H1 (cell line): ENCODE data around the gene GLYR1. TPM values are rescaled to one million over a fixed set of nuclear protein-coding genes. Genes with fewer than 3 reads are reported as not detected.

Source experiments
- CTCF ChIA-PET: fragments of 300-600 bp; sonication (Branson Sonifier 250); formaldehyde crosslinking; loops from one replicate; lab custom pipeline; 2021; ENCODE audit not compliant: partially characterized antibody; lab: Charles Lee
- POLR2A ChIA-PET: fragments of 300-600 bp; sonication (Branson Sonifier 250); formaldehyde crosslinking; loops from one replicate; lab custom pipeline; 2021; ENCODE audit warnings: inconsistent platforms; ENCODE audit not compliant: partially characterized antibody; lab: Charles Lee
- DNase-seq, 2 experiments: peaks; one replicate each; pipeline versions ENCODE4 v3.0.0 to v3.0.0-alpha.2; 2010 to 2022; ENCODE audit warnings: low spot score in 2 of 2, low read depth in 1 of 2, mixed read lengths in 1 of 2
- FAIRE-seq: peaks from 2 replicates; lab custom pipeline; 2011; peaks lifted over from hg19 to GRCh38; lab: Jason Lieb, UNC
- H2AFZ ChIP-seq: 2 replicates; pipeline ENCODE4 v1.8.1; 2012; ENCODE audit warnings: low read length, inconsistent platforms
- H2AK5ac ChIP-seq: 2 replicates; pipeline ENCODE4 v1.6.1; 2013; ENCODE audit warnings: low read depth, low read length
- H2BK120ac ChIP-seq: replicated peaks from 2 replicates; pipeline ENCODE3; 2013; ENCODE audit warnings: low read depth, low read length, inconsistent platforms
- H2BK12ac ChIP-seq: 2 replicates; pipeline ENCODE4 v1.6.1; 2013; ENCODE audit warnings: low read depth, low read length
- H2BK15ac ChIP-seq: 2 replicates; pipeline ENCODE4 v1.6.1; 2013; ENCODE audit warnings: low read length
- H2BK20ac ChIP-seq: 2 replicates; pipeline ENCODE4 v1.6.1; 2013; ENCODE audit warnings: low read length
- H2BK5ac ChIP-seq: 2 replicates; pipeline ENCODE4 v1.6.1; 2013; ENCODE audit warnings: low read depth, low read length
- H3K14ac ChIP-seq: 2 replicates; pipeline ENCODE4 v1.6.1; 2013; ENCODE audit warnings: inconsistent platforms; ENCODE audit not compliant: insufficient read length
- H3K18ac ChIP-seq: 2 replicates; pipeline ENCODE4 v1.6.1; 2013; ENCODE audit warnings: low read length; ENCODE audit errors: extremely low read depth
- H3K23ac ChIP-seq: 2 replicates; pipeline ENCODE4 v1.6.1; 2013; ENCODE audit warnings: inconsistent platforms; ENCODE audit not compliant: insufficient read length
- H3K23me2 ChIP-seq: 2 replicates; pipeline ENCODE4 v1.6.1; 2013; ENCODE audit warnings: low read depth, low read length
- H3K27ac ChIP-seq: 2 replicates; pipeline ENCODE4 v1.6.1; 2011; ENCODE audit warnings: low read depth, low read length, inconsistent platforms
- H3K27me3 ChIP-seq, 4 experiments: replicated peaks in 1 of 4; 1 replicate in 1 of 4; 2 replicates in 3 of 4; pipeline versions ENCODE4 v1.6.1 to v1.8.1; 2011 to 2013; ENCODE audit warnings: low read length in 3 of 4, mild to moderate bottlenecking in 3 of 4, inconsistent platforms in 2 of 4, mixed read lengths in 2 of 4, moderate library complexity in 1 of 4; ENCODE audit not compliant: control insufficient read depth in 3 of 4, insufficient read depth in 3 of 4; ENCODE audit errors: extremely low read depth in 1 of 4
- H3K36me3 ChIP-seq, 4 experiments: 2 replicates each; pipeline versions ENCODE4 v1.6.1 to v1.8.1; 2011 to 2013; ENCODE audit warnings: mild to moderate bottlenecking in 4 of 4, low read length in 3 of 4, moderate library complexity in 2 of 4, control low read depth in 1 of 4, inconsistent platforms in 1 of 4; ENCODE audit not compliant: insufficient read depth in 4 of 4, control insufficient read depth in 2 of 4
- H3K4ac ChIP-seq: replicated peaks from 2 replicates; pipeline ENCODE3; 2013; ENCODE audit warnings: low read length, low read depth, mixed read lengths, inconsistent platforms; ENCODE audit not compliant: insufficient read length
- H3K4me1 ChIP-seq, 4 experiments: replicated peaks in 1 of 4; 1 replicate in 1 of 4; 2 replicates in 3 of 4; pipeline versions ENCODE4 v1.6.1 to v1.8.1; 2011 to 2013; ENCODE audit warnings: low read length in 3 of 4, inconsistent platforms in 2 of 4, mixed read lengths in 1 of 4; ENCODE audit not compliant: insufficient read depth in 4 of 4, control insufficient read depth in 3 of 4
- H3K4me2 ChIP-seq, 2 experiments: 2 replicates each; pipeline versions ENCODE4 v1.6.1 to v1.8.1; 2011 to 2013; ENCODE audit warnings: low read depth in 2 of 2, low read length in 2 of 2, control low read depth in 1 of 2, inconsistent platforms in 1 of 2, mild to moderate bottlenecking in 1 of 2; ENCODE audit not compliant: insufficient read depth in 1 of 2
- H3K4me3 ChIP-seq, 4 experiments: fragments of 200-600, 300-600 bp in 1 of 4; sonication (generic), shearing (Covaris generic), sonication (Bioruptor Twin) in 1 of 4; 2 replicates each; pipeline versions ENCODE4 v1.5.1 to v1.8.1; 2011 to 2016; ENCODE audit warnings: low read length in 4 of 4, low read depth in 3 of 4, control low read depth in 2 of 4, inconsistent platforms in 2 of 4, mild to moderate bottlenecking in 2 of 4, mixed read lengths in 1 of 4, moderate library complexity in 1 of 4; ENCODE audit not compliant: insufficient read depth in 2 of 4; ENCODE audit errors: extremely low read depth in 1 of 4
- H3K56ac ChIP-seq: replicated peaks from 2 replicates; pipeline ENCODE3; 2013; ENCODE audit warnings: low read depth, mild to moderate bottlenecking, mixed read lengths, low read length, inconsistent platforms; ENCODE audit not compliant: insufficient read length
- H3K79me1 ChIP-seq: 2 replicates; pipeline ENCODE4 v1.6.1; 2013; ENCODE audit warnings: low read depth, low read length, control low read depth
- H3K79me2 ChIP-seq, 2 experiments: 2 replicates each; pipeline versions ENCODE4 v1.6.1 to v1.8.1; 2012 to 2013; ENCODE audit warnings: low read length in 2 of 2, mild to moderate bottlenecking in 2 of 2, inconsistent platforms in 1 of 2; ENCODE audit not compliant: insufficient read depth in 2 of 2, control insufficient read depth in 1 of 2
- H3K9ac ChIP-seq, 4 experiments: replicated peaks in 1 of 4; 1 replicate in 1 of 4; 2 replicates in 3 of 4; pipeline versions ENCODE4 v1.6.1 to v1.8.1; 2011 to 2013; ENCODE audit warnings: low read depth in 3 of 4, low read length in 3 of 4, control low read depth in 2 of 4, mild to moderate bottlenecking in 2 of 4, moderate library complexity in 2 of 4, inconsistent platforms in 1 of 4; ENCODE audit errors: extremely low read depth in 1 of 4
- H3K9me3 ChIP-seq, 2 experiments: 2 replicates each; pipeline versions ENCODE4 v1.6.1 to v1.8.1; 2012 to 2013; ENCODE audit warnings: mild to moderate bottlenecking in 2 of 2, moderate library complexity in 2 of 2, control low read depth in 1 of 2, inconsistent platforms in 1 of 2, low read depth in 1 of 2, low read length in 1 of 2, mixed read lengths in 1 of 2; ENCODE audit not compliant: insufficient read depth in 2 of 2
- H4K20me1 ChIP-seq, 2 experiments: replicated peaks in 1 of 2; 2 replicates each; pipeline versions ENCODE3 to v1.8.1; 2011 to 2013; ENCODE audit warnings: inconsistent platforms in 2 of 2, low read length in 2 of 2, mild to moderate bottlenecking in 1 of 2; ENCODE audit not compliant: insufficient read depth in 2 of 2, control insufficient read depth in 1 of 2
- H4K5ac ChIP-seq: 2 replicates; pipeline ENCODE4 v1.6.1; 2013; ENCODE audit warnings: low read length, low read depth, mixed read lengths, inconsistent platforms; ENCODE audit not compliant: insufficient read length
- H4K8ac ChIP-seq: 2 replicates; pipeline ENCODE4 v1.8.0; 2013; ENCODE audit warnings: mild to moderate bottlenecking, moderate library complexity, low read length, inconsistent platforms; ENCODE audit not compliant: insufficient read depth; ENCODE audit errors: extremely low read depth
- H4K91ac ChIP-seq: replicated peaks from 2 replicates; pipeline ENCODE3; 2013; ENCODE audit warnings: low read length, mixed read lengths, inconsistent platforms; ENCODE audit not compliant: insufficient read length
- ATF2 ChIP-seq: IDR thresholded peaks from 2 replicates; pipeline ENCODE4 v1.6.1; 2012; ENCODE audit warnings: low read length, inconsistent platforms
- EGR1 ChIP-seq: IDR thresholded peaks from 2 replicates; pipeline ENCODE4 v1.6.1; 2011; ENCODE audit warnings: low read depth, low read length, borderline replicate concordance
- JUN ChIP-seq: IDR thresholded peaks from 2 replicates; pipeline ENCODE4 v1.6.1; 2011; ENCODE audit warnings: low read depth, mild to moderate bottlenecking, improper control_type of control experiment, low read length
- USF2 ChIP-seq: IDR thresholded peaks from 2 replicates; pipeline ENCODE4 v1.6.1; 2011; ENCODE audit warnings: low read length, improper control_type of control experiment
- WGBS, 2 experiments: shearing (Covaris generic) in 1 of 2; methylation state at CpG; one replicate each; pipeline versions ENCODE4 v1.1.6 to v1.1.7; 2013 to 2015; ENCODE audit warnings: low lambda C conversion rate in 2 of 2, mixed read lengths in 2 of 2, inconsistent platforms in 1 of 2, low coverage in 1 of 2, missing lambda C conversion rate in 1 of 2; ENCODE audit not compliant: insufficient replicate concordance in 2 of 2, insufficient coverage in 1 of 2, insufficient read length in 1 of 2; ENCODE audit errors: extremely low coverage in 1 of 2, missing lambda C conversion rate in 1 of 2; 5-methylcytosine and 5-hydroxymethylcytosine counted together
- polyA plus RNA-seq, 7 experiments: library from polyadenylated mRNA; depleted of rRNA in 3 of 7; stranded (reverse) in 5 of 7; unstranded in 2 of 7; fragments of >200 nt in 5 of 7; fragments of 200-250 nt in 2 of 7; gene quantifications; 1 replicate in 5 of 7; 2 replicates in 1 of 7; 4 replicates in 1 of 7; pipeline versions ENCODE4 v1.2.1 to v1.2.3, GENCODE V29; 2011 to 2013; ENCODE audit warnings: missing spikeins in 2 of 7, mixed read lengths in 2 of 7
- total RNA-seq: library from RNA; stranded (reverse); fragmentation: NEBNext Ultra II Directional; extraction: Animal tissue kit (Norgen Biotek cat#: 25700); gene quantifications from 2 replicates; pipeline ENCODE4 v1.2.1, GENCODE V29; 2021

The GLYR1 gene
- total and polyA plus RNA-seq, 2 of the 8 experiments (the other 6 are each of a cell fraction or from before 2014, with no cell fraction given): 50.2 to 115 TPM

DNA sequence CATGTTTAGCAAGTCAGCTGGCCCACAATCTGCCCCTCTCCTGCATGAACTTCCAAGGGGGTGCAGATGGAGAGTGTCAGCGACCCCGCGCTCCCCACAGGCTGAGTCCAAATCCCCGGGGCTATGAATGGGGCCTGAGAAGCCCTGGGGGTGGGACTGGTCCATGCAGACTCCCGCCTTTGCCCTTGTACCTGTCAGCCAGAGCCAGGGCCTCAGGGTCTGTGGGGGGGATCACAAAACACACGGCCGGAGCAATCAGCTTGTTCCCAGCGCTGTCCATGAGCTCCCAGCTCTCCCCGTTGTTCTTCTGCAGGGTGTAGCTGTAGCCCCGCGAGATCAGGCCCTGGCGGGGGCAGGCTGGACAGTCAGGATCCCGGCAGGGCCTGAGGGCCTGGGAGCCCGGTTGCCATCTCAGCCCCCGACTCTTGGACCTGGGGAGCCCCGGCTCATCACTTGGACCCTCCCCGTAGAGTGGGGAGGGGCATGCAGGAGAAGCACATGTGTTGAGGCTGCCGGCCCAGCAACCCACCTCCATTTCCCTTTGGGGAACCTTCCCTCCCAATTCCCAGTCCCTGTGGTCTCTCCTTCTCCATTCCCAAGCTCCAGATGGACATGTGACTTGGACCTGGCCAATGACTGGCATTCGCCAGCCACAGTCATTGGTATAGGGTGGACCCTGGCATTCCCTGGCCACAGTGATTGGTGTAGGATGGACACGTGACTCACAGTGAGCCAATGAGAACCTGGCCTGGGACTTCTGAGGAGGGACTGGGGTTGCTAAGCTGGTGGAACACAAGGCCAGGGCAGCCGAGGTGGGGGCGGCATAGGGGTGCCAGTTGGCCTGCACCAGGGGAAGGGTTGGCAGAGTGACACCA is 47.4 kb upstream of the GLYR1 start:
- WGBS, 2 experiments: 97% methylated on average over 17 of the region's 22 CpGs; no CpG with 5 or more reads in 1 of the 2 experiments
- Histone ChIP-seq H3K4me1 (no peaks in the 10 kb centered on the region), H3K23me2 (no peaks in the 10 kb centered on the region), H2BK120ac (no peak overlapping the region), H3K9ac (no peak overlapping the region), H3K18ac (no peak overlapping the region), H4K20me1 (peaks cover 0 to 6% of the 10 kb centered on the region in 2 experiments), H3K27ac (no peak overlapping the region), H3K36me3 (peaks cover 2 to 27% (median 19%) of the 10 kb centered on the region in 4 experiments; a peak in 6 of 8 replicates), H4K5ac (no peak overlapping the region), H3K27me3 (no peaks in the 10 kb centered on the region), H2BK20ac (no peak overlapping the region), H3K4ac (no peak overlapping the region), H3K14ac (no peak overlapping the region), H4K91ac (no peak overlapping the region), H2AK5ac (no peak overlapping the region), H3K79me1 (no peaks in the 10 kb centered on the region), H2BK15ac (no peak overlapping the region), H2BK5ac (no peak overlapping the region), H2BK12ac (no peak overlapping the region), H3K9me3 (peaks cover 0 to 6% of the 10 kb centered on the region in 2 experiments; a peak in 1 of 4 replicates), H3K4me2 (no peak overlapping the region), H4K8ac (peak overlapping the region; percentile 21; the same call in 1 of the 2 replicates), H3K79me2 (no peaks in the 10 kb centered on the region), H3K4me3 (no peak overlapping the region), H2AFZ (no peak overlapping the region), H3K23ac (no peak overlapping the region), H3K56ac (no peak overlapping the region)
- FAIRE-seq (no peak), DNase-seq (no peak)
- TF ChIP-seq EGR1 (no peak), ATF2 (no peak), JUN (no peak), USF2 (peak; percentile 78)
- ChIA-PET CTCF (interaction anchor here (0.6 to 4.0 kb wide), 8 partner anchors 10 to 82 kb away, joined by 3 to 23 read pairs (median 4); no protein-coding TSS in a partner anchor), POLR2A (interaction anchor here (1.1 to 3.7 kb wide), 4 partner anchors 10 to 41 kb away, joined by 3 to 15 read pairs (median 6); no protein-coding TSS in a partner anchor)
